NCI-H460 (cell line): ENCODE results near the gene LEFTY1. TPM values are rescaled to one million over a fixed set of nuclear protein-coding genes. Genes with fewer than 3 reads are reported as not detected.
"Not testable (repeated sequence)": the region's sequence is repeated elsewhere in the genome, so short reads cannot be mapped to it uniquely, and the experiment has no call there.

Experiments used
- DNase-seq: peaks from one replicate; pipeline ENCODE4 v3.0.0-alpha.2; 2016; ENCODE audit warnings: low read depth; ENCODE audit errors: extremely low read depth
- polyA plus RNA-seq: library from polyadenylated mRNA; depleted of rRNA; stranded (reverse); fragments of >200 nt; gene quantifications from 2 replicates; pipeline ENCODE4 v1.2.3, GENCODE V29; 2014; cell fraction: nucleus; rRNA removed
- total RNA-seq: library from RNA; depleted of rRNA; stranded (reverse); fragments of >200 nt; shearing (Covaris generic); gene quantifications from 2 replicates; pipeline ENCODE4 v1.2.3, GENCODE V29; 2014; rRNA removed

The LEFTY1 gene, protein sequence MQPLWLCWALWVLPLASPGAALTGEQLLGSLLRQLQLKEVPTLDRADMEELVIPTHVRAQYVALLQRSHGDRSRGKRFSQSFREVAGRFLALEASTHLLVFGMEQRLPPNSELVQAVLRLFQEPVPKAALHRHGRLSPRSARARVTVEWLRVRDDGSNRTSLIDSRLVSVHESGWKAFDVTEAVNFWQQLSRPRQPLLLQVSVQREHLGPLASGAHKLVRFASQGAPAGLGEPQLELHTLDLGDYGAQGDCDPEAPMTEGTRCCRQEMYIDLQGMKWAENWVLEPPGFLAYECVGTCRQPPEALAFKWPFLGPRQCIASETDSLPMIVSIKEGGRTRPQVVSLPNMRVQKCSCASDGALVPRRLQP
- not detected in 2 replicates for total RNA-seq
- polyA plus RNA-seq = not detected in 2 replicates

DNA sequence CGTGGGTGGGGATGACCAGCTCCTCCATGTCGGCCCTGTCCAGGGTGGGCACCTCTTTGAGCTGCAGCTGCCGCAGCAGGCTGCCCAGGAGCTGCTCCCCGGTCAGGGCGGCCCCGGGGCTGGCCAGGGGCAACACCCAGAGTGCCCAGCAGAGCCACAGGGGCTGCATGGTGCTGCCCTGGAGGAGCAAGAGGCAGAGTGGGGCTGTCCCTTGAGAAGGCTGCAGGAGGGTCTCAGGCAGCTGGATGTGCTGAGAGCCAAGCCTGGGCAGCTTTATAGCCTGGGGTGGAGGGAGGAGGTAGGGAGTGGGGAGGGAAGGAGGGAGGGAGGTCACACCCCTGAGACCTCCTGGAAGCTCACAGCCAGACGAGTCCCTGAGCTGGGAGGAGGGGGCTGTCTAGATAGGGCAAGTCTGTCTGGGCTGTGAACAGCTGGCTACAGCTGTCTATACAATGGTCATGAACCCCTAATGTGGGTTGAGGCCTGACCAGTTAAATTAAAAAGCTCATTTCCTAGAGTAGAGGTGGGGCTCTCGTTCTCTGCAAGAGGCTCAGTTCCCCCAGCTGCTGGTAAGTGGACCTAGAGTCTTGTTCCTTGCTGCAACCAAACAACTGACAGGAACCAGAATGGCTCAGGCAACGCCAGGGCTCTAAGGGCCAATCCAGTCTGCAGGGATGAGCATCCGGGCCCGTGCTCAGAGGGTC, at the start of gene LEFTY1:
TSS of gene LEFTY1 (minus strand) at position 249 of the 704 bp plus-strand sequence. CDS start at position 169, 80 bp downstream.
- DNase-seq = no peak

DNA sequence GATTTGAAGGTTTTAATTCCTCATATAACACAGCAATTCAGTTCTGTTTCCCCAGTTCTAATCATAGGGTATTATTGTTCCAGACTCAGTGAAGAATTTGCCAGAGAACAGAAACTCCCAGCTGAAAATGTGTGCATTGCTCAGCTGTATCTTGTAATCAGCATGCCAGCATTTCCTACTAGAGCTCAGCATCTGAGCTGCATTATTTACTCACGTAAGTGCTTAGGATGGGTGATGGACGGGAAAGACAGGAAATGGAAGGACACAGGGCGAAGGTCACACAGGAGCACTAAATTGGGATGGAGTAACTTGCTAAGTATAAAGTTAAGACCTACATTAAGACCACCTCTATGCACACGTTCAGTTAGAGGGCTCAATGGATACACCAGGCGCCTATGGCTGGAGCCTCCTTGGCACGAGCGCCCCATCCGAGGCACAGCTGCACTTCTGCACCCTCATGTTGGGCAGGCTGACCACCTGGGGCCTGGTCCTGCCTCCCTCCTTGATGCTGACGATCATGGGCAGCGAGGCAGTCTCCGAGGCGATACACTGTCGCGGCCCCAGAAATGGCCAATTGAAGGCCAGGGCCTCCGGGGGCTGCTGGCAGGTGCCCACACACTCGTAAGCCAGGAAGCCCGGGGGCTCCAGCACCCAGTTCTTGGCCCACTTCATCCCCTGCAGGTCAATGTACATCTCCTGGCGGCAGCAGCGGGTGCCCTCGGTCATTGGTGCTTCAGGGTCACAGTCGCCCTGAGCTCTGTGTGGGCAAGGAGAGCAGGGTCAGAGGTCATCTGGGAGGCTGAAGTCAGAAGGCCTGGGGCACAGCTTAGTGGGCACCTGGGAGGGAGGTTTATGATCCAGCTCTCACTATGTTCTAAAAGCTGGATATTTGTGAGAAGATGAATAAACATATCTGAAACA, 48.4 kb upstream of the LEFTY1 start:
- DNase-seq = no peak

DNA sequence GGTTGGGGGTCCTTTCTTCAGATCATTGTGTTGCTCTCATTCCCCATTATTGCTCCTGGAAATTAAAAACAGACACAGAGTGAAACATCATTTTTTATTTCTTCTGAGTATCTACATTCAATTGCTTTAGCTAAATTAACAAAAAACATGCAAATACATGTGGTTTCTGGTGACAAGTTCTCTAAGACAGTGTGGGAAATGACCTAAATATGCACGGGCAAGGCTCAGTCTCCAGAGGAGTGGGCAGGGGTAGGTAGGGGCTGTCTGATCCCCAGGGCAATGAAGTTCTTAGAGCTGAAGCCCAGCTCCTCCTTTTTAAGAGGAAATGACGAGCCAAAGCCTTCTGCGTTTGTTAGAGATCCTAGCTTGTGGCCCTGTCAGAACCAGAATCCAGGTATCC, 47.6 kb upstream of the LEFTY1 start:
- DNase-seq = no peak

DNA sequence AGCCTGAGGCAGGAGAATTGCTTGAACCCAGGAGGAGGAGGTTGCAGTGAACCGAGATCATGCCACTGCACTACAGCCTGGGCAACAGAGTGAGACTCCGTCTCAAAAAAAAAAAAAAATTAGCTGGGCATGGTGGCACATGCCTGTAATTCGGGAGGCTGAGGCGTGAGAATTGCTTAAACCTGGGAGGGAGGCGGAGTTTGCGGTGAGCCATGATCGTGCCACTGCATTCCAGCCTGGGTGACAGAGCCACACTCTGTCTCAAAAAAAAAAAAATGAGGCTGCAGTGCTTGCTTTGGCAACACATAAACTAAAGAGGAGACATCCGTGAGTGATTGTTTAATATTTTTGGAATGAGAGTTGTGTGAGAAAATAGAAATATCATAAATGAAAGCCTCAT, 47.1 kb upstream of the LEFTY1 start:
- not testable (repeated sequence) for DNase-seq

DNA sequence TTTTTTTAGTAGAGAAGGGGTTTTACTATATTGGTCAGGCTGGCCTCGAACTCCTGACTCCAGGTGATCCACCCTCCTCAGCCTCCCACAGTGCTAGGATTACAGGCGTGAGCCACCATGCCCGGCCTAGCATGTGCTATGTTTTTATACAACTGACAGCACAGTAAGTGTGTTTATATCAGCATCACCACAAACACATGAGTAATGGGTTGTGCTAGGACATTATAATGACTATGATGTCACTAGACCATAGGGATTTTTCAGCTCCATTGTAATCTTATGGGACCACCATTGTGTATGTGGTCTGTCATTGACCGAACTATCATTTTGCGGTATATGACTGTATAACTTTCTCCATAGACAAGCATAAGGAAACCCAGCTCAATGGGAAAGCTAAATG, 45.8 kb upstream of the LEFTY1 start:
- no peak for DNase-seq

DNA sequence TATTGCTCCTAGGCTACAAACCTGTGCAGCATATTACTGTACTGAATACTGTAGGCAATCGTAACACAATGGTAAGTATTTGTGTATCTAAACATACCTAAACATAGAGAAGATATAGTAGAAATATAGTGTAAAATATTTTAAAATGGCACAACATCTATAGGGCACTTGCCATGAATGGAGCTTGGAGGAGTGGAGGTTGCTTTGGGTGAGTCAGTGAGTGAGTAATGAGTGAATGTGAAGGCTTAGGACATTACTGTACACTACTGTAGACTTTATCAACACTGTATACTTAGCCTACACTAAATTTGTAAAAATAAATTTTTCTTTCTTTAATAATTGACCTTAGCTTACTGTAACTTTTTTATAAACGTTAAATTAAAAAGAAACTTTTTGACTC, 44.1 kb upstream of the LEFTY1 start:
- no peak for DNase-seq

DNA sequence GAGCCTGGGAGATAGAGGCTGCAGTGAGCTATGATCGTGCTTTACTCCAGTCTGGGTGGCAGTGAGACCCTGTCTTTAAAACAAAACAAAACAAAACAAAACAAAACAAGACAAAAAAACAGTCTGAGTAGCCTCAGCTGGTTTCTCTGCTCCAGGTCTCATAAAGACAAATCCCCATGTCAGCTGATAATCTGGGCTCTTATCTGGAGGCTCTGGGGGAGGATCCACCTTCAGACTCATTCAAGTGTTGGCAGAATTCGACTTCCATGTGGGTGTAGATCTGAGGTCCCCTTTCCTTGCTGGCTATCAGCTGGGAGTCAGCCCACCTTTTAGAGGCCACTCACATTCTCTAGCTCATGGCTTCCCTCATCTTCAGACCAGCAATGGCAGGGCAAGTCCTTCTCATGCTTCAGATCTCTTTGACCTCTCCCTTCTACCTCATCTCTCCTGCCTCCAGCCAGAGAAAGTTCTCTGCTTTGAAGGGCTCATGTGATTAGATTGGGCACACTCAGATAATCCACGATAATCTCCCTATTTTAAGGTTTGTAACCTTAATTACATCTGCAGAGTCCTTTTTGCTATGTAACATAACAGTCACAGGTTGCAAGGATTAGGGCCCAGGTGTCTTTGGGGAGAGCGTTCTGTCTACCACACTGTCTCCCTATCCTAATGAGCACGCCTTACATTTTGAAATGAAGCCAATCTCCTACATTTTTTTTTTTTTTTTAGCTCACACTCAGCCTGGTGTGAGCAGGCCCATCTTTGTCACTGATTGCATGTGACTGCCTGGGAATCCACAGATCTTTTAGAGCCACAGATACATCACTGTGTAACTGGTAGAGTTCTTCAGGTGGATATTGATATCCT, 42.6 kb upstream of the LEFTY1 start:
- no peak for DNase-seq

DNA sequence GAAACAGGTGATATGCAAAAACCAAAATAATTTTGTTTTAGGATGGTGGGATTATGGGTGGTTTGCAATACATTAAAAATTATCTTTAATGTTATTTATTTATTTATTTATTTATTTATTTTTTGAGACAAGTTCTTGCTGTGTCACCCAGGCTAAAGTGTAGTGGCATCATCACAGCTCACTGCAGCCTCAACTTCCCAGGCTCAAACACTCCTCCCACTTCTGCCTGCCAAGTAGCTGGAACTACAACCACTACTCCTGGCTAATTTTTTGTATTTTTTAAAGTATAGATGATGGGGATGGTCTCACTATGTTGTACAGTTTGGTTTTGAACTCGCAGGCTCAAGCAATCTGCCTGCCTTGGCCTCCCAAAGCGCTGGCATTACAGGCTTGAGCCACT, 41.6 kb upstream of the LEFTY1 start:
- DNase-seq = no peak

DNA sequence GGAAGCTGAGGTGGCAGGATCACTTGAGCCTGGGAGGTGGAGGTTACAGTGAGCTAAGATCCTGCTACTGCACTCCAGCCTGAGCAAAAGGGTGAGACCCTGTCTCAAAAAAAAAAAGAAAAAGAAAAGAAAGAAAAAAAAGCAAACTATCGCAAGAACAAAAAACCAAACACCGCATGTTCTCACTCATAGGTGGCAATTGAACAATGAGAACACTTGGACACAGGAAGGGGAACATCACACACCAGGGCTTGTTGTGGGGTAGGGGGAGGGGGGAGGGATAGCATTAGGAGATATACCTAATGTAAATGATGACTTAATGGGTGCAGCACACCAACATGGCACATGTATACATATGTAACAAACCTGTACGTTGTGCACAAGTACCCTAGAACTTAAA, 40.5 kb upstream of the LEFTY1 start:
- DNase-seq = not testable (repeated sequence)

DNA sequence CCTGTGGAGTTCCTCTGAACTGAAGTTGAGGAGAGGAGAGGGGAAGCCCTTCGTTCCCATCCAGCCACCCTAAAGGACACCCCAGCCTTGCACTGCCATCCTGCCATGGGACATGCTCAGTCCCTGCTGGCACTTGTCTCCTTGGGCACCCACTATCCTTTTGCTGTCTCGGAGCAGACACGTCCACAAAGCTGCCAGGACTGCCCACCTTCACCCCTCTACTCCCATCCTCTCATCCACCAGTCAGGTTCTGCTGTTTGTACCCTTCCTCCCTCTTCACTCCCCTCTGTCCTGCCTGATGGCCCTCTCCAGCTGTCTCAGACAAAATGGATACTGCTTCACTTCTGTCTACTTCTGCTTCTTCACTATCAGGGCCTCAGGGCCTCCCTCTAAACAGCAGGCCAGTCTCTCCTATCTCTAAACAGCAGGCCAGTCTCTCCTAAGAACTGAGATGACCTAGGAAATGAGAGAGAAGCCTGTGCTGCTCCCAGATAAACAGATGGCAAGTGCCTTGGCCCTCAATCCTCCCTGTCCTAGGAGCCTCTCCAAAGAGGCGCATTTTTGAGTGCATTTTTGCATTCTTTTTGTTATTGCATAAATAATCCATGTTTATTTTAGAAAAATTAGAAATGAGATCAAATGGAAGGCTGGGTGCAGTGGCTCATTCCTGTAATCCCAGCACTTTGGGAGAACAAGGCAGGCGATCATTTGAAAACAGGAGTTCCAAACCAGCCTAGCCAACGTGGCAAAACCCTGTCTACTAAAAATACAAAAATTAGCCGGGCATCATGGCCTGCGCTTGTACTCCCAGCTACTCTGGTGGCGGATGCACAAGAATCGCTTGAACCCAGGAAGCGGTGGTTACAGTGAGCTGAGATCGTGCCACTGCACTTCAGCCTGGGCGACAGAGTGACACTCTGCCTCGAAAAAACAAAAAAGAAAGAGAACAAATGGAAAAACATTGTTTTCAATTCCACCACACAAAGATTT, 39.5 kb upstream of the LEFTY1 start:
- DNase-seq = no peak

DNA sequence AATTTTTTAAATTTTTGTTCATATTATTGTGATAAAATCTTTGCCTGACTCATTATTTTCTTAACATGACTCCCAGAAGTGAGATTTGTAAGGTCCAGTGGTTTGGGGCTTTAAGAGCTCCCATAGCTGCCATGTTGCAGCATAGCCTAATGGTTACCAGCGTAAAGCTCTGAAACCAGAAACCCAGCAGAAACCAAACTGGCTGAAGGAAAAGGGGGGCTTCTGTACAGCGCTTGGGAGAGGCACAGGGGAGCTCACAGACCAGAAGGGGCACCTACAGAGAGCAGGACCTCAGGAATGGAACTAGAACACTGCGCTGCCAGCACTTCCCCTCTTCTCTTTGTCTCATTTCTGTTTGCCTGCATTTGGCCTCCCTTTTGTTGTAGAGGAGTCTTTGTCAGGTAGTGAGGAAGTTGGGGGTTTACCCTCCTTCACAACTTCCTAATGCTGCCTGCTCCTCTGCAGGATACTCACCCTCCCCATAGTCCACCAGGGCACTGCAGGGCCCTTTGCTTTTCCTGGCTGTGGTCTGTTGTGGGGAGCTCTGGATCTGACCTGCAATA, 37.7 kb upstream of the LEFTY1 start:
- no peak for DNase-seq

DNA sequence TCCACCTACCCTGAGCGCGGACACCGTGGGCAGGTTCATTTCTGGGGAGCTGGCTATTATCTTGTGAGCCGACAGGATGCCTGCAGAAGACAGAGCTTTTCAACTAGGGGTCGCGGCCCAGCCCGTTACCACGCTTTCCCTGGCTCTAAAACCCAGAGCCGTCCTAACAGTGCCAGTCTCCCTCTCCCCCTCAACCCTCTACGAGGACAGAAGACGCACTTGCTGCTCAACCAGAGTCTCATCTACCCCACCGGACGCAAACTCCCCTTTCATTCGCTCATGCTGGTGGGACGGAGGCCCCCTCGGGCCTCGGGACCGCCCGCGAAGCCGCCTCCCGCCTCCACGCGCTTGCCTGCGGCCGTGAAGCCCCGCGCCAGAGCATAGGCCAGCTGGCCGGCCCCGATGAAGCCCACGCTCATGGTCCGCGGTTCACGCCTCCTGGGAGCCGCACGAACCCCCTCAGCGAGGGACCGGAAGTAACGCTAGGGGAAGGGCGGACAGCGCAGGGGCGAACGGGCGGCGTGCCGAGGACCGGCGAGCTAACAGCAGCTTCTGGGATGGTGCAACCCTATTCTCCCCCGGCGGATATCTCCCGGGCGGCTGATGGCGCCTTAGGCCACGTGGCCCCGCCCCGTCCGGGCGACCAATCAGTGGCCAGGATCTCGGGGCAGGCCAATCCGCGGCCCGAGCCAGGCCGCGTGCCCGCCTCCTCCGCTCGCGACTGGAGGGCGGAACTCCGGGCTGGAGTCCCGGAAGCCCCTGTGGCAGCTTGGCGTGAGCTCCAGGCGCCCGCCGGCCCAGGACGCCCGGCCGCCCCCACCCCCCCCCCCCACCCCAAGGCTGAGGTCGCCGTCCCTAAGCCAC, 35.0 kb upstream of the LEFTY1 start, which contains the start of gene PYCR2:
TSS of gene PYCR2 (minus strand) at position 559 of the 864 bp plus-strand sequence. CDS start at position 419, 140 bp downstream.
- peak; percentile 98 for DNase-seq

DNA sequence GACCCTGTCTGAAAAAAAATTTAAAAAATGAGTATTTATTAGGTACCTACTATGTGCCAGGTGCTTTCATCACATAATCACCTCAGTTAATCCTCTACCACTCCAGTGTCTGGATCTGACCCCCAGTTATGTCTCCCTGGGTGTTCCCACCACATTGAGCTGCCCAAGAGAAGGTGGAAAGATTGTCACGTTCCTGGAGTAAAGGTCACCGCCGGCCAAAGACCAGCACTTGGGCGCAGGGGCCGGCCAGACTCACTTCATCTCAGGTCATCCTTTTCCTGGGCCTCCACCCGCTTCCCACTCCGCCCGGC, 34.4 kb upstream of the LEFTY1 start:
- no peak for DNase-seq

DNA sequence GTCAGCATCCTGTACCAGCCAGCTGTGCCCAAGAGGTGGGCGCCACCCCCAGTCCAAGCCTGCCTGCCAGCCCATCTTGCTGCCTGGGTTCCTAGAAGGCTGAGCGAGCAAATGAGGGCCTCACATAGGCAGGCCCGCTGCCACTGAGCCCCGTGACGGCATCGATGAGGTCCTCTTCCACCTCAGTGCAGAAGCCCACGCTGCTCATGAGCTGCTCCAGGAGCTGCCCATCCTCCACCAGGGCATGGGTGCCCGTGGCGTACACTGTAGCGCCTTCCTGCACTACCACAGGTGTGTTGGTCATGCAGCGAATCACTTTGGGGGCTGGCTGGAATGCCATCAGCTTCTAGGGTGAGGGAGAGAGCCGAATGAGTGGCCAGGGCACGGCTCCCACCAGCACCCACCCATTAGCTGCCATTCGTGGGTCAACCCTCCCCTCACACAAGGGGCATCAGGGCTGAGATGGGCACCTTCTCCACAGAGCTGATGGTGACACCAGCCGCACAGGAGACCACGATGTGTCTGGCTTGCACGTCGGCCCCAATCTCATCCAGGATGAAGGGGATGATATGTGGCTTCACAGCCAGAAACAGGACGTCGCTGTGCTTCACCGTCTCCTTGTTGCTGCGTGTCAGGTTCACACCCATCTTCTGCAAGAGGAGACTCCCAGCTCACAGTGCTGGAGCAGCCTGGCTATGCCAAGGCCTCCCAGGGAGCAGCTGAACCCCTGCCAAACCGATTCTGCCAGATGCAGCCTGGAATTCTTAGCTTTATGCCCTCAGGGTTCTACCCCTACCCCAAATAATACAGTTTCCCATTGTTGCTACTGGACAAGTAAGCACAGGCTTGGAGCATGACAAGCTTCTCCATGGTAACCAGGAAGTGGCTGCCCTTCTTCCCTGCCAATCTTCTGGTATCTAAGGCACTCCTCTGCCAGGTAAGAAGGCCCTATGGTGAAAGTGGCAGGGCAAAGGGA, 33.1 kb upstream of the LEFTY1 start:
- DNase-seq = no peak

DNA sequence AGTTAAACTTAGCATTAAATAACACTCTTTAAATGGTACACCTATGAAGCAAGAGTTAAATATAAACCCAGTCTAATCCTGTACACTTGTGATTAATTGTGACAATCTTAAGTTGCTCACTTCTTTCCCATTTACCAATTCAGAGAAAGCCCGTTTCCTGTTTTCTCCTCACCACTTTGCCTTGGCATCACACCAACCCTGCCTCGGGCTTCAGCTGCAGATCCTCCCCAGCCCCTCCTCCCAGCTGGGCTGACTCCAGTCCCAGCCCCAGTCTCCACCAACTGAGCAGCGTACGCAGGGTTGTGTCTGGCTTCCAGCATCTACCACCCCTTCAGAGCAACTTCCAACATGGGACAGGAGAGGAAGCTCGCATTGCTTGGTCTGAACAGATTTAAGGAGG, 31.0 kb upstream of the LEFTY1 start:
- no peak for DNase-seq

DNA sequence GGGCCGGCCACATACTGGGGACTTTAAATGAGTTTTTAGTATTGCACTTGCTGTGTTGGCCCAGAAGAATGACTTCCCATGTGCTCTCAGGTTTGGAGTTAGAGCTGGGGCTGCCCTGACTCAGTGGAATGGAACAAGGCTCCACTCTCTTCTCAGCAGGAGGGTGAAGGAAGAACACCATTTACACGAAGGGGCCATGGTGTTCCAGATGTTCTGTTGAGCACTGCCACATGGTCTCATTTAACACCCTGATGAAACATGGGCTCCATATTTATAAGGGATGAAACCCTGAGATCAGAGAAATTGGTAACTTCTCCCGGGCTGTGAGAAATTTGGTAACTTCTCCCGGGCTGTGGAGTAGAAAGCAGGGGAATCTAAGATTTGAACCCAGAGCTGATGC, 29.3 kb upstream of the LEFTY1 start:
- DNase-seq = no peak
